Rectal smooth muscle tissue (tissue), 1 donor: ENCODE data around the gene CYB561D1.
A peak's percentile ranks its signal among the peaks of the same experiment; 100 is the strongest.

ENCODE experiments used
- H3K27ac ChIP-seq: one replicate; pipeline ENCODE4 v1.7.0; 2013; ENCODE audit warnings: low read depth, low read length, inconsistent platforms
- H3K27me3 ChIP-seq: one replicate; pipeline ENCODE4 v1.7.0; 2013; ENCODE audit warnings: low read length; ENCODE audit not compliant: control insufficient read depth, insufficient read depth
- H3K36me3 ChIP-seq: one replicate; pipeline ENCODE4 v1.7.0; 2013; ENCODE audit warnings: low read length; ENCODE audit not compliant: control insufficient read depth, insufficient read depth
- H3K4me1 ChIP-seq: one replicate; pipeline ENCODE4 v1.7.0; 2013; ENCODE audit warnings: low read length; ENCODE audit not compliant: control insufficient read depth, insufficient read depth
- H3K4me3 ChIP-seq: one replicate; pipeline ENCODE4 v1.7.0; 2013; ENCODE audit warnings: low read length
- H3K9ac ChIP-seq: one replicate; pipeline ENCODE4 v1.7.0; 2013; ENCODE audit warnings: low read length

The CYB561D1 gene

DNA sequence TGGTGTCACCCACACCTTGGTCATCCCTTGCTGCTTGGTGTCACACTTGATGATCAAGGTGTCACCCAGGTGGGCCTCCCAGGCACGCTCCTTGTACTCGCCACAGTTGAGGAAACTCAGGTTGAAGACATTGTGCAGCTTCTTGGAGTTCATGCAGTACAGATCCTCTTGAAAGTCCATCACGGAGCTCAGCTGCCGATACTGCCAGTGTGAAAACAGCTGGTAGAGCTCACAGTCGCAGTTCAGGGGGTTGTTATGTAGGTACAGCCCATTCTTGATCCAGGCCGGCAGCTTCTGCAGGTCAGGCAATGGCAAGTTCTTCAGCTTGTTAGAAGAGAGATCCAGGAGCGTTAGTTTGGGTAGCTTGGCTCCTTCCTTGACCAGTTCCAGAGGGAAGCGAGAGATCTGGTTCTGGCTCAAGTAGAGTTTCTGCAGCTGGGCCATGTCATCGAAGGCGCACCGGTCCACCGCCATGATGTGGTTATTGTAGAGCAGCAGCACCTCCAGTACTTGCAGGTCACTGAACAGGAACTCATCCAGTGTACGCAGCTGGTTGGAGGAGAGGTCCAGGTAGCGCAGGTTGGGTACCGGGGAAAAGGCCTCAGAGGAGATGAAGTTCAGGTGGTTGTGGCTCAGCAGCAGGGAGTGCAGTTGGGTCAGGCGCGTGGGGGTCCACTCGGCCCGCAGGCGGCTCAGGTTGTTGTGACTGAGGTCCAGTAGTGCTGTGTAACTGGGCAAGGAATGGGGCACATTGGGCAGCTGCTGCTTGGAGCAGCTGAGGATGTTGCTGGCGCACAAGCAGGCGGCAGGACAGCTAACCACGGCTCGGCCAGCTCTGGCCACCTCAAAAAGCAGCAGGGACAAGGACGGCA, 14.3 kb downstream of the CYB561D1 start:
- H3K4me1 ChIP-seq, result peaks cover 5% of the 10 kb centered on the region
- no peak overlapping the region for H3K27ac ChIP-seq
- no peaks in the 10 kb centered on the region for H3K27me3 ChIP-seq
- H3K36me3 ChIP-seq, result no peaks in the 10 kb centered on the region
- no peak overlapping the region for H3K9ac ChIP-seq
- peak overlapping the region; percentile 68 for H3K4me3 ChIP-seq

DNA sequence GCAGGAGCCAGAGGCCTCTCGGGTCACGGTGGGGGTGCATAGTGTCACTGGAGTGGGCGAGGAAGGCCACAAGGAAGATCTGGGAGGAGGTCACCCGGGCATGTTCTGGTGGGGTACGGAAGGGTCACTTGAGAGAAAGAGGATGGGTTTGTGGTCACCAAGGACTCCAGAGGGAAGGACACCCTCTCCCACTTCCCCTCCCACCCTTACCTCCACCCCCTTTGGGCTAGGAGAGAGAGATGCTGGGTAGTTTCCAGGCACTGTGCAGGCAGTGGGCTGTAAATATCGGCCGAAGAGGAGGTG, 14.9 kb downstream of the CYB561D1 start:
- Histone ChIP-seq H3K27ac (no peak overlapping the region), H3K4me1 (peaks cover 5% of the 10 kb centered on the region), H3K27me3 (no peaks in the 10 kb centered on the region), H3K36me3 (no peaks in the 10 kb centered on the region), H3K4me3 (peak overlapping the region; percentile 68), H3K9ac (peak overlapping the region; percentile 46)

DNA sequence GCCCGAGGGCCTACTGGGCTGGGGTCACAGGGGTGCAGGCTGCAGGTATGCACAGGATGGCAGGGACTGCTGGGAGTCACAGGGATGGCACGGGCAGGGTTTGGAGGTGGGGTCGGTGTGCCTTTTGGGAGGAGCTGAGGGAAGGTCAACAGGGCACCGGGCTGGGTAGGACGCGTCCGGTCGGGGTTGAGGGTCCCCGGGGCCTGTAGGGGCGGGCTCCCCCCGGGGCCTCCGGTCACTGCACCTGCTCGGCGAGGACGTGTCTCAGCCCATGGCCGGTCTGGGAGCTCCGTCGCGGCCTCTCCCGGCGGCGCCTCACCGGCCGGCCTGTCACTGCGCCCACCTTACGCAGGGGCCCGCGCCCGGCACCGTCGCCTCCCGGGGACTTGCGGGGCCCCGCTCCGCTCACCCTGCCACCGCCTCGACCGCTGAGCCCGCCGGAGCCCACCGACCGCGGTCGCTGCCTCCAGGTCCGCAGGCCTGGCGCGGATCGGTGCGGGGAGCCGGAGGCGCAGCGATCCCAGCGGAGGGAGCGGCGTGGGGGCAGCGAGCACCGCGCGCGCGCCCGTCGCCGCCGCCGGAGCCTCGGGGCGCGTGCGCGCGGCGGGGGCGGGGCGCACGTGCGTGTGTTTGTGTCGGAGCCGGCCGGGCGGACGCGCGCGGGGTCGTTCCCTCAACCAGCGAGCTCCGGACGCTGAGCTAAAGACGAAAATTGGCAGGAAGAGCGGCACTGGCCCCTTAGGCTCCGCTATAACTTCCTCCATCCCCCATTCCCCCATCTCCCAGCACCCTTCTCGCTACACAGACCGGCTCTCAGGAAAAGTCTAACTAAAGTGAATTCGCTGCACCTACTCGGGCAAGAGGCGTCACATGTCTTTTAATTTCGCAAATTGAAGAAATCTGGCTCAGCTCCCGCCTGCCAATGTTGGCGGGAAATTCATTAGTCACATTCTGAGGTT, 15.6 kb downstream of the CYB561D1 start, which contains the start of gene AMIGO1:
TSS of gene AMIGO1 (minus strand) at position 552 of the 959 bp plus-strand sequence. CDS start 815 bp downstream, outside the sequence.
- Histone ChIP-seq H3K4me1 (peaks cover 5% of the 10 kb centered on the region), H3K36me3 (no peaks in the 10 kb centered on the region), H3K27me3 (no peaks in the 10 kb centered on the region), H3K27ac (no peak within 1 kb of the TSS), H3K4me3 (peak within 1 kb of the TSS; percentile 68), H3K9ac (peak within 1 kb of the TSS; percentile 46)

DNA sequence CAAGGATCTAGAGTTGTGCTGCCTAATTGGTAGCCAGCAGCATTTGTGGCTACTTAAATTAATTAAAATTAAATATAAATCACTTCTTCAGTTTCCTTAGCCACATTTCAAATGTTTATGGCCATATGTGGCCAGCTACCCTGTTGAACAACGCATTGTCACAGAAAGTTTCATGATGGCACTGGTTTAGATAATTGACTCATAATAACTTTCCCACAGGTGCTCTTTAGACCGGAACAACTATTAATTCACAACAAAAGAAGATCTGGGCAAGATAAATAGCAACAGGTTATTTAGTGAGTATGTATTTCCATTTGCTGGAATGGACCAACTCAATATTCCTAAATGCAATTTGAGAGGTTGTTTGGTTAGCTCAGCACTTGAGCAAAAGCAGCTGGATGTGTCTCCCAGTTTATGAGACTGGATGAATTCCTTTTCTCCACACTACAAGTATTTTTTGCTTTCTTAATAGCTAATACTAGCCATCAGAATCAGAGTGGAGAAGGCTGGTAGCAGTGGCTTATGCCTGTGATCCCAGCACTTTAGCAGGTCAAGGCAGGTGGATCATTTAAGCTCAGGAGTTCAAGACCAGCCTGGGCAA, 19.3 kb downstream of the CYB561D1 start:
- Histone ChIP-seq H3K4me1 (peaks cover 5% of the 10 kb centered on the region), H3K36me3 (no peaks in the 10 kb centered on the region), H3K27ac (no peak overlapping the region), H3K4me3 (no peak overlapping the region), H3K9ac (no peak overlapping the region), H3K27me3 (no peaks in the 10 kb centered on the region)

DNA sequence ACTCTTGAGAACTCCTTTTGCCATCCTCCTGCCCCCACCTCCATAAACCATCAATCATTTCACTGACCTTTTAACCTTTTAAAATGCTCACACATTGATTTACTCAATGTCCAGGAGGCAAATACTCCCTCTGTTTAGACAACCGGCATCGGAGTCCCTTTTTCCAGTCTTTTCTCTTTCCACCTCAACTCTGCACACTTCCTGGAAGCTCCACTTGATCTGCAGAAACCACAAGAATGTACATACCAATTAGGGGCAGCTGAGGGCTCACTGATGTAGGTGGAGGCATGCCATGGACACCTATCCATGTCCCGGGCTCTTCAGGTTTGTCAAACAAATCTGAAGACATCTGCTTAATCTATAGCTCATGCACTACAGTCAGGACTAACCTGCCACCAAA, 21.0 kb downstream of the CYB561D1 start:
- H3K4me3 ChIP-seq, result no peak overlapping the region
- H3K9ac ChIP-seq, result no peak overlapping the region
- peaks cover 5% of the 10 kb centered on the region for H3K4me1 ChIP-seq
- H3K27ac ChIP-seq, result no peak overlapping the region
- H3K27me3 ChIP-seq, result no peaks in the 10 kb centered on the region
- H3K36me3 ChIP-seq, result no peaks in the 10 kb centered on the region

DNA sequence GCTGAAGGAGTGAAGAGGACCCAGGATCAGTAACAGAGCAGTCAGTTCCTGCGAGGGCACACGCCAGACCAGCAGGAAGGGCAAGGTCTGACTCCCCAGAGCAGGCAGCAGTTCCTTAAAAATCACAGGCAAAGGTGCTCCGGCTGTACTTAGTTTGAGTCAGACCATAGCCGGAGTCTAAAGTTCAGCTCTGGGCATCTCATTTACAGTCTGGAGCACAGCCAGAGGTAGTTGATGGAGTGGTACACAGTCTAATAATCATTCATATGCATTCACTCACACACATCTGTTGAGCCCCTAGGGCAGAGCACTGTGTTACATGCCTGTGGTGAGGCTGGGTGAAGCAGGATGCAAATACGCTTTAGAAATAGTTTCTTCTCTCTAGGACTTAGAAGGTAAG, 23.0 kb downstream of the CYB561D1 start:
- Histone ChIP-seq H3K4me1 (no peaks in the 10 kb centered on the region), H3K4me3 (no peak overlapping the region)

DNA sequence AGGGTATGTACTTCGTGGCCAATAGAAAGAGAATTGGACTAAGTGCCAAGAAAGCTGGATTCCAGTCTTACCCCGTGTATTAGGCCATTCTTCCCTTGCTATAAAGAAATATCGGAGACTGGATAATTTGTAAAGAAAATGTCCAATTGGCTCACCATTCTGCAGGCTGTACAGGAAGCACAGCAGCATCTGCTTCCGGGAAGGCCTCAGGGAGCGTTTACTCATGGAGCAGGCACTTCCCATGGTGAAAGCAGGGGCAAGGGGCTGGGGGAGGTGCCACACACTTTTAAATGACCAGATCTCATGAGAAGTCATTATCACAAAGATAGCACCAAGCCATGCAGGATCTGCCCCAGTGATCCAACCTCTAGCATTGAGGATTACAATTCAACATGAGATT, 23.4 kb downstream of the CYB561D1 start:
- Histone ChIP-seq H3K4me3 (no peak overlapping the region), H3K27me3 (no peaks in the 10 kb centered on the region), H3K9ac (no peak overlapping the region), H3K4me1 (no peaks in the 10 kb centered on the region), H3K27ac (no peak overlapping the region), H3K36me3 (no peaks in the 10 kb centered on the region)

More for the DNA sequence above, 23.0 kb downstream of the CYB561D1 start:
- H3K27me3 ChIP-seq, result no peaks in the 10 kb centered on the region
- H3K36me3 ChIP-seq, result no peaks in the 10 kb centered on the region
- H3K27ac ChIP-seq, result no peak overlapping the region
- H3K9ac ChIP-seq, result no peak overlapping the region

DNA sequence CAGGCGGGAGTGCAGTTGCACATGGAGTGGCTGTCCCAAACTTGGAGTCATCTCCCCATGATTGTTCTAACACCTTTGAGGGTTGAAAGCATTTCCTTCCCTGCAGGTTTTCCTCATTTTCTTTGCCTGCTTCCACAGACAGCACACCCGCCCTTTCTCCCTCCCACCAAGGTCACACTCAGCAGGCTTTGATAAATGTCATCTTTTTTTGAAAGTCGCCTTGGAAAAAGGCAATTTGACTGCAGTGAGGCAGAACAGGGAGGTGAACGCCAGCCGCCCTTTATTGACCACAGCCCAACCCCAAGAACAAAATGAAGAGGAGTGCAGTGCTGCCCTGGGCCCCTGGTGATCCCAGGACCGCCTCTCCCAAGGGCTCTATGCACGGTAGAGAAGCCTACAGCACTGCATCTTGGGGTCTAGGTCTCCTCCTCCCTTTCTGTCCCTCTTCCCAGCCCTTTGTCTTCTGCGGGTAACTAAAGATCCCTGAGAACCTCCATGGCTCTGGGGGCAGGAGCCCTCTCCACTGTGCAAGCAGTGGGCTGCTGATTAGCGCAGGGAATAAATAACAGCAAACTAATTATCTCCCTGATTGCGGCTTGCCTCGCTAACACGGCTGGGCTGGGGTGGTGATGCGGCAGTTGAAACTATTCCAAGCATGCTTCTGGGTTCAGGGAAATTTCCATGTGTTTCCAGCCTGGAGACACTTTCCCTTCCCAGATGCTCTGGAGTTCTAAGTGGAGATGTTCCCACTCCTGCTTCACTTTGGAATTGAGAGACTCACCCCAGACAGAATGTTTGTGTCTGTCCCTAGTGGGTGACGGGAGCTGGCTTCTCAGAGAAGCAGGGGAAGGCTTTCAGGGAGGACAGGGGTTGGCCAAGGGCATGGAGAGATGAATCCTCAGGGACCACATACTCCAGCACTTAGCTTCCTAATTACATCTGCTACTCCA, 27.4 kb downstream of the CYB561D1 start:
- Histone ChIP-seq H3K9ac (no peak overlapping the region), H3K36me3 (no peaks in the 10 kb centered on the region), H3K4me1 (no peaks in the 10 kb centered on the region), H3K4me3 (no peak overlapping the region), H3K27ac (no peak overlapping the region), H3K27me3 (no peaks in the 10 kb centered on the region)

DNA sequence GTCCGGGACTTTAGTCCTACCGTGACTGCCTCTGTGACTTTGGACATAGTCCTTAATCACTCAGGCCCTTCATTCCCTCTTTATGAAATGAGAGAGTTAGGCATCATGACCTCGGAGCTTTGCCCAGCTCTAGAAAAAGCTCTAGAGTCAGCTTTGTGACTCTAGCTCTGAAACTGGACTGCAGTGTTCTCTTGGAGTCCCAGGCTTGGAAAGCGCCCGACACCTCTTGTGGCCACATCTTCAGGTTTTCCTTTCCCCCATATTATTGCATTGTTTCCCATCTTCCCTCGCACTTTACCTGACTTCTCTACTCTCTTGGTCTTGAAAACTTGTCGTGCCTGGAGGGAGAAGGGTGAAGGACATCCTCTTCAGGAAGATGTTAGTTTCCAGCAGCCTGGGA, 28.1 kb downstream of the CYB561D1 start:
- H3K36me3 ChIP-seq, result no peaks in the 10 kb centered on the region
- H3K27me3 ChIP-seq, result no peaks in the 10 kb centered on the region
- no peaks in the 10 kb centered on the region for H3K4me1 ChIP-seq
- no peak overlapping the region for H3K27ac ChIP-seq
- no peak overlapping the region for H3K4me3 ChIP-seq
- H3K9ac ChIP-seq, result no peak overlapping the region

DNA sequence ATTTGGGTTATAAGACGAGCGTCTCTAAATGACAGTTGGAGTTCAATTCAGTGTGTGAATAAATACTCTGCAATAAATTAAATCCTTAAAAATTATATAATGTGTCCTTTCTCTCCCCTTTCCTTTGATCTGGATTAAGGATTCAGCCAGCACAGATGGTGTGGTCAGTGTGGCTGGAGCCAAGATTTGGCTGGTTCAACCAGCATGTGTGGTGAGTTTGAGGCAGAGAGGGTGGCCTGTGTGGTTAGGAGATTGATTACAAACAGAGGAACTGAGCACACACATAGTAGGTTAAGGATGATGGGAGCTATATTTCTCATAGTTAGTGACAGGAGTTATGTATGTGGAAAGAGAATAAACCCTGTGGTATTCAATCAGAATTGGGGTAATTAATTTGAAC, 29.8 kb downstream of the CYB561D1 start:
- Histone ChIP-seq H3K4me3 (no peak overlapping the region), H3K4me1 (no peaks in the 10 kb centered on the region), H3K36me3 (no peaks in the 10 kb centered on the region), H3K9ac (no peak overlapping the region), H3K27me3 (no peaks in the 10 kb centered on the region), H3K27ac (no peak overlapping the region)

DNA sequence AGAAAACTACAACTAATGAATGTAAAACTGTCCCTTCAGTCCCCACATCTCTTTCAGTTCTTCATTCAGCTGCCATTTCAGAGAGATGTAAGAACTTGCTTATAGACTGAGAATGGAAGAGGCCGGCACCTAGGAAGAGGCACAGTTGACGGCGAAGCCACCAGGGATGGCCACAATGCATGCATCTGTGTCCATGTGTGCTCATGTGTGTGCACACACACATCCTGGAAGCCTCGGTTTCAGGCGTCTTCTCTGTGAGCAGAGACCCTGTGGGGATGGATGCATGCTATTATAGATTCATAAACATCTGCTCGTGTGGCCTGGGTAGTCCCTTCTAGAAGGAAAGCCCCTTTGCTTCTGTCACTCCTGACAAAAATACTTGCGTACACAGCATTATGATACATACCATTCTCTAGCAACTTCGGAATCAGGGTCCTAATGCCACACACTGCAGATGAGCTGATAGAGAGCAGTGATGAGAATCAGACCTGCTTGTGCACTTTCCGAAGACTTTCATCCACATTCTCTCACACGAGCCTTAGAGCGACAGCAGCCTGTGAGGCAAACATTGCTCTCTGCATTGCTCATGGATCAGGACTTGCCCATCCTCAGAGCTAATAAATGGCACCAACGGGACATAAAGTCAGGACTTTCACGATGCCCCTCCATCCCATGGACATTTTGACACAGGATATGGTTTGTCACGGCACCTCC, 33.4 kb downstream of the CYB561D1 start:
- H3K36me3 ChIP-seq, result no peaks in the 10 kb centered on the region
- H3K27ac ChIP-seq, result no peak overlapping the region

More for the DNA sequence above, 33.4 kb downstream of the CYB561D1 start:
- no peak overlapping the region for H3K9ac ChIP-seq
- no peak overlapping the region for H3K4me3 ChIP-seq
- H3K4me1 ChIP-seq, result peaks cover 3% of the 10 kb centered on the region
- H3K27me3 ChIP-seq, result no peaks in the 10 kb centered on the region
